Measurements from ENCODE around the gene LRP1. TPM values are rescaled to one million over a fixed set of nuclear protein-coding genes. Genes with fewer than 3 reads are reported as not detected.
A peak's percentile ranks its signal among the peaks of the same experiment; 100 is the strongest.

LRP1 gene
- polyA plus RNA-seq, 2 donors, result 29.6 to 47.6 TPM

GRCh38 chr12:57124261-57124877, 3.9 kb upstream of the LRP1 start:
- Histone ChIP-seq H3K27ac (ENCODE audit: low read depth in 2 of 2, low read length in 1 of 2) (no peak overlapping the region), H3K27me3 (ENCODE audit: control insufficient read depth in 1 of 2, insufficient read depth in 2 of 2, low read length in 2 of 2) (no peaks in the 10 kb centered on the region)
- 13 to 14% methylated on average over 10 of the region's 10 CpGs for WGBS, 2 donors

GRCh38 chr12:57126061-57126460, 2.2 kb upstream of the LRP1 start:
- Histone ChIP-seq H3K27me3 (ENCODE audit: control insufficient read depth in 1 of 2, insufficient read depth in 2 of 2, low read length in 2 of 2) (no peaks in the 10 kb centered on the region), H3K4me1 (ENCODE audit: control insufficient read depth in 2 of 2, insufficient read depth in 2 of 2, low read length in 1 of 2) (peaks cover 0 to 2% of the 10 kb centered on the region in 2 donors), H3K9me3 (ENCODE audit: control insufficient read depth in 2 of 2, insufficient read depth in 1 of 2, low read depth in 1 of 2, low read length in 1 of 2) (no peaks in the 10 kb centered on the region), H3K27ac (ENCODE audit: low read depth in 2 of 2, low read length in 1 of 2) (no peak overlapping the region), H3K36me3 (ENCODE audit: control insufficient read depth in 2 of 2, insufficient read depth in 2 of 2, low read length in 1 of 2) (no peaks in the 10 kb centered on the region), H3K4me3 (ENCODE audit: low read depth in 1 of 2, low read length in 2 of 2) (no peak overlapping the region)
- WGBS, 2 donors, result 91 to 93% methylated on average over 11 of the region's 11 CpGs

More at GRCh38 chr12:57124261-57124877, 3.9 kb upstream of the LRP1 start:
- Histone ChIP-seq H3K36me3 (ENCODE audit: control insufficient read depth in 2 of 2, insufficient read depth in 2 of 2, low read length in 1 of 2) (no peaks in the 10 kb centered on the region), H3K4me1 (ENCODE audit: control insufficient read depth in 2 of 2, insufficient read depth in 2 of 2, low read length in 1 of 2) (no peaks in the 10 kb centered on the region), H3K4me3 (ENCODE audit: low read depth in 1 of 2, low read length in 2 of 2) (no peak overlapping the region), H3K9me3 (ENCODE audit: control insufficient read depth in 2 of 2, insufficient read depth in 1 of 2, low read depth in 1 of 2, low read length in 1 of 2) (no peaks in the 10 kb centered on the region)

GRCh38 chr12:57126561-57126960, 1.7 kb upstream of the LRP1 start:
- no peak overlapping the region for H3K4me3 ChIP-seq (ENCODE audit: low read depth in 1 of 2, low read length in 2 of 2)
- H3K27ac ChIP-seq (ENCODE audit: low read depth in 2 of 2, low read length in 1 of 2), result peak overlapping the region; percentile 98 to 100
- H3K9me3 ChIP-seq (ENCODE audit: control insufficient read depth in 2 of 2, insufficient read depth in 1 of 2, low read depth in 1 of 2, low read length in 1 of 2), result no peaks in the 10 kb centered on the region
- peaks cover 0 to 4% of the 10 kb centered on the region in 2 donors for H3K4me1 ChIP-seq (ENCODE audit: control insufficient read depth in 2 of 2, insufficient read depth in 2 of 2, low read length in 1 of 2)
- 29 to 36% methylated on average over 7 of the region's 7 CpGs for WGBS, 2 donors
- no peaks in the 10 kb centered on the region for H3K27me3 ChIP-seq (ENCODE audit: control insufficient read depth in 1 of 2, insufficient read depth in 2 of 2, low read length in 2 of 2)
- no peaks in the 10 kb centered on the region for H3K36me3 ChIP-seq (ENCODE audit: control insufficient read depth in 2 of 2, insufficient read depth in 2 of 2, low read length in 1 of 2)

GRCh38 chr12:57127101-57127725, 1.1 kb upstream of the LRP1 start:
- WGBS, 2 donors, result 4% methylated on average over 26 of the region's 26 CpGs
- Histone ChIP-seq H3K4me1 (ENCODE audit: control insufficient read depth in 2 of 2, insufficient read depth in 2 of 2, low read length in 1 of 2) (peaks cover 3 to 10% of the 10 kb centered on the region in 2 donors), H3K36me3 (ENCODE audit: control insufficient read depth in 2 of 2, insufficient read depth in 2 of 2, low read length in 1 of 2) (no peaks in the 10 kb centered on the region), H3K9me3 (ENCODE audit: control insufficient read depth in 2 of 2, insufficient read depth in 1 of 2, low read depth in 1 of 2, low read length in 1 of 2) (no peaks in the 10 kb centered on the region), H3K4me3 (ENCODE audit: low read depth in 1 of 2, low read length in 2 of 2) (peak overlapping the region; percentile 64 to 68), H3K27ac (ENCODE audit: low read depth in 2 of 2, low read length in 1 of 2) (peak overlapping the region; percentile 98 to 100), H3K27me3 (ENCODE audit: control insufficient read depth in 1 of 2, insufficient read depth in 2 of 2, low read length in 2 of 2) (no peaks in the 10 kb centered on the region)

GRCh38 chr12:57128519-57129247, 400 bp downstream of the LRP1 start:
- Histone ChIP-seq H3K36me3 (ENCODE audit: control insufficient read depth in 2 of 2, insufficient read depth in 2 of 2, low read length in 1 of 2) (no peaks in the 10 kb centered on the region), H3K9me3 (ENCODE audit: control insufficient read depth in 2 of 2, insufficient read depth in 1 of 2, low read depth in 1 of 2, low read length in 1 of 2) (no peaks in the 10 kb centered on the region), H3K4me1 (ENCODE audit: control insufficient read depth in 2 of 2, insufficient read depth in 2 of 2, low read length in 1 of 2) (peaks cover 3 to 10% of the 10 kb centered on the region in 2 donors), H3K4me3 (ENCODE audit: low read depth in 1 of 2, low read length in 2 of 2) (peak overlapping the region; percentile 64 to 68), H3K27me3 (ENCODE audit: control insufficient read depth in 1 of 2, insufficient read depth in 2 of 2, low read length in 2 of 2) (no peaks in the 10 kb centered on the region), H3K27ac (ENCODE audit: low read depth in 2 of 2, low read length in 1 of 2) (peak overlapping the region; percentile 84 to 98)
- 2% methylated on average over 28 to 35 of the region's 35 CpGs for WGBS, 2 donors

- 14 to 25% methylated on average over 10 to 12 of the region's 12 CpGs for WGBS, 2 donors
- Histone ChIP-seq H3K4me1 (ENCODE audit: control insufficient read depth in 2 of 2, insufficient read depth in 2 of 2, low read length in 1 of 2) (peaks cover 3 to 10% of the 10 kb centered on the region in 2 donors), H3K27me3 (ENCODE audit: control insufficient read depth in 1 of 2, insufficient read depth in 2 of 2, low read length in 2 of 2) (no peaks in the 10 kb centered on the region), H3K27ac (ENCODE audit: low read depth in 2 of 2, low read length in 1 of 2) (peak overlapping the region; percentile 84 to 98), H3K9me3 (ENCODE audit: control insufficient read depth in 2 of 2, insufficient read depth in 1 of 2, low read depth in 1 of 2, low read length in 1 of 2) (no peaks in the 10 kb centered on the region), H3K36me3 (ENCODE audit: control insufficient read depth in 2 of 2, insufficient read depth in 2 of 2, low read length in 1 of 2) (no peaks in the 10 kb centered on the region), H3K4me3 (ENCODE audit: low read depth in 1 of 2, low read length in 2 of 2) (peak overlapping the region; percentile 64 to 68)
Measured at GRCh38 chr12:57129321-57129842, 1.1 kb downstream of the LRP1 start.

DNA sequence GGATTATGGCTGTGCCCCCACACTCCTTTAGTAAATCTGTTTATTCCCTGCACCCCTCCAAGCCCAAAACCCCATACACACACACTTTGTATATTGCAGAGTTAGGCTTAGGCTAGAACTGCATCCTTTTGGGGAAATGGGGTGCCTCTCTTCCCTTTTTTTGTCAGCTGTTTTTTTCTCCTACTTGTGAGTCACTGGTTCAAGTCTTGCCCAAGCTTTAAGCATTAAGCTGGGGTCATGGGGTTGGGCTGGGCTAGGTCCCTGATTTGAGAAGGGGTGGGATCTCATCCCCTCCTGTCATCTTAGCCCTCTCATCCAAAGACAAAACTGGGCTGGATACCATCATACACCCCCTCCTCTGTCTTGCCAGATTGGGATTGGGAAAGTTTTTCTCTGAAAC, 1.6 kb downstream of the LRP1 start:
- Histone ChIP-seq H3K9me3 (ENCODE audit: control insufficient read depth in 2 of 2, insufficient read depth in 1 of 2, low read depth in 1 of 2, low read length in 1 of 2) (no peaks in the 10 kb centered on the region), H3K4me3 (ENCODE audit: low read depth in 1 of 2, low read length in 2 of 2) (peak overlapping the region; percentile 64 to 68), H3K27ac (ENCODE audit: low read depth in 2 of 2, low read length in 1 of 2) (peak overlapping the region; percentile 84 to 98), H3K36me3 (ENCODE audit: control insufficient read depth in 2 of 2, insufficient read depth in 2 of 2, low read length in 1 of 2) (no peaks in the 10 kb centered on the region), H3K4me1 (ENCODE audit: control insufficient read depth in 2 of 2, insufficient read depth in 2 of 2, low read length in 1 of 2) (peaks cover 3 to 10% of the 10 kb centered on the region in 2 donors), H3K27me3 (ENCODE audit: control insufficient read depth in 1 of 2, insufficient read depth in 2 of 2, low read length in 2 of 2) (no peaks in the 10 kb centered on the region)

DNA sequence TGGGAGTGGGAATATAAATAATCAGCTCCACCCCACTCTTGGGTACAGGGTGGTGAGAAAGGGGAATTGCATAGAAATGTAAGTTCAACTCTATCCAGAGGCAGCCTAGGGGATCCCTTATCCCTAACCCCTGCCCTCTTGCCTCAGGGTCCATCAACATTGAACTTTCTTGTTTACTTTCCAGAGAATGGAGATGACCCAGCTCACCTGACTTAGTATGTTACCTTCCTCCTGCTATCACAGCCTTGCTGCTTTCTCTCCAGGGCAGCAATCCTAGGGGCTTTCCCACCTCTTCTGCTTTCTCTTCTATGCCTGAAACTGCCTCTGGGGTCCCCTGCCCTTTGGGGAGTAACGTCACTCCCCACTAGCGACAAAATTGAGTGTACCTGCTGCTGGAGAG, 2.7 kb downstream of the LRP1 start:
- peaks cover 5 to 10% of the 10 kb centered on the region in 2 donors for H3K4me1 ChIP-seq (ENCODE audit: control insufficient read depth in 2 of 2, insufficient read depth in 2 of 2, low read length in 1 of 2)
- no peaks in the 10 kb centered on the region for H3K36me3 ChIP-seq (ENCODE audit: control insufficient read depth in 2 of 2, insufficient read depth in 2 of 2, low read length in 1 of 2)
- no peak overlapping the region for H3K4me3 ChIP-seq (ENCODE audit: low read depth in 1 of 2, low read length in 2 of 2)
- 57 to 58% methylated on average over 2 of the region's 2 CpGs for WGBS, 2 donors
- peak overlapping the region in 1 of 2 donors; percentile 43 for H3K27ac ChIP-seq (ENCODE audit: low read depth in 2 of 2, low read length in 1 of 2)
- no peaks in the 10 kb centered on the region for H3K27me3 ChIP-seq (ENCODE audit: control insufficient read depth in 1 of 2, insufficient read depth in 2 of 2, low read length in 2 of 2)
- H3K9me3 ChIP-seq (ENCODE audit: control insufficient read depth in 2 of 2, insufficient read depth in 1 of 2, low read depth in 1 of 2, low read length in 1 of 2), result no peaks in the 10 kb centered on the region

- Histone ChIP-seq H3K27ac (ENCODE audit: low read depth in 2 of 2, low read length in 1 of 2) (peak overlapping the region; percentile 17 to 44), H3K4me3 (ENCODE audit: low read depth in 1 of 2, low read length in 2 of 2) (no peak overlapping the region), H3K36me3 (ENCODE audit: control insufficient read depth in 2 of 2, insufficient read depth in 2 of 2, low read length in 1 of 2) (no peaks in the 10 kb centered on the region), H3K27me3 (ENCODE audit: control insufficient read depth in 1 of 2, insufficient read depth in 2 of 2, low read length in 2 of 2) (no peaks in the 10 kb centered on the region), H3K9me3 (ENCODE audit: control insufficient read depth in 2 of 2, insufficient read depth in 1 of 2, low read depth in 1 of 2, low read length in 1 of 2) (no peaks in the 10 kb centered on the region), H3K4me1 (ENCODE audit: control insufficient read depth in 2 of 2, insufficient read depth in 2 of 2, low read length in 1 of 2) (peaks cover 8 to 10% of the 10 kb centered on the region in 2 donors)
- 56 to 62% methylated on average over 9 of the region's 9 CpGs for WGBS, 2 donors
Measured at GRCh38 chr12:57131896-57132744, 3.8 kb downstream of the LRP1 start.

Data from esophagus (tissue), 2 donors.